Neural cell (in vitro differentiated cells): ENCODE results near the gene FGG.

Experiments used
- MXI1 ChIP-seq: fragments of 450-650 bp; conservative IDR thresholded peaks from 2 replicates; pipeline ENCODE4 v1.6.1; 2014; ENCODE audit warnings: antibody characterized with exemption, mild to moderate bottlenecking; ENCODE audit not compliant: poor library complexity, severe bottlenecking
- POLR2AphosphoS5 ChIP-seq: IDR thresholded peaks from 2 replicates; pipeline ENCODE4 v1.6.1; 2012
- TF ChIP-seq, protein P1 (sequence below): fragments of 450-650 bp; IDR thresholded peaks from 2 replicates; pipeline ENCODE4 v1.5.1; 2014; ENCODE audit warnings: antibody characterized with exemption, mild to moderate bottlenecking, moderate library complexity; ENCODE audit not compliant: poor library complexity, severe bottlenecking
- TF ChIP-seq, protein P2 (sequence below): IDR thresholded peaks from 2 replicates; pipeline ENCODE4 v1.6.1; 2012; ENCODE audit warnings: borderline replicate concordance

DNA sequence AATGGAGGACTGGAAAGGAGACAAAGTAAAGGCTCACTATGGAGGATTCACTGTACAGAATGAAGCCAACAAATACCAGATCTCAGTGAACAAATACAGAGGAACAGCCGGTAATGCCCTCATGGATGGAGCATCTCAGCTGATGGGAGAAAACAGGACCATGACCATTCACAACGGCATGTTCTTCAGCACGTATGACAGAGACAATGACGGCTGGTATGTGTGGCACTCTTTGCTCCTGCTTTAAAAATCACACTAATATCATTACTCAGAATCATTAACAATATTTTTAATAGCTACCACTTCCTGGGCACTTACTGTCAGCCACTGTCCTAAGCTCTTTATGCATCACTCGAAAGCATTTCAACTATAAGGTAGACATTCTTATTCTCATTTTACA lies 42.9 kb downstream of the FGG start:
- TF ChIP-seq, protein P1, sequence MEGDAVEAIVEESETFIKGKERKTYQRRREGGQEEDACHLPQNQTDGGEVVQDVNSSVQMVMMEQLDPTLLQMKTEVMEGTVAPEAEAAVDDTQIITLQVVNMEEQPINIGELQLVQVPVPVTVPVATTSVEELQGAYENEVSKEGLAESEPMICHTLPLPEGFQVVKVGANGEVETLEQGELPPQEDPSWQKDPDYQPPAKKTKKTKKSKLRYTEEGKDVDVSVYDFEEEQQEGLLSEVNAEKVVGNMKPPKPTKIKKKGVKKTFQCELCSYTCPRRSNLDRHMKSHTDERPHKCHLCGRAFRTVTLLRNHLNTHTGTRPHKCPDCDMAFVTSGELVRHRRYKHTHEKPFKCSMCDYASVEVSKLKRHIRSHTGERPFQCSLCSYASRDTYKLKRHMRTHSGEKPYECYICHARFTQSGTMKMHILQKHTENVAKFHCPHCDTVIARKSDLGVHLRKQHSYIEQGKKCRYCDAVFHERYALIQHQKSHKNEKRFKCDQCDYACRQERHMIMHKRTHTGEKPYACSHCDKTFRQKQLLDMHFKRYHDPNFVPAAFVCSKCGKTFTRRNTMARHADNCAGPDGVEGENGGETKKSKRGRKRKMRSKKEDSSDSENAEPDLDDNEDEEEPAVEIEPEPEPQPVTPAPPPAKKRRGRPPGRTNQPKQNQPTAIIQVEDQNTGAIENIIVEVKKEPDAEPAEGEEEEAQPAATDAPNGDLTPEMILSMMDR, result no peak
- TF ChIP-seq POLR2AphosphoS5, result no peak
- TF ChIP-seq, protein P2, sequence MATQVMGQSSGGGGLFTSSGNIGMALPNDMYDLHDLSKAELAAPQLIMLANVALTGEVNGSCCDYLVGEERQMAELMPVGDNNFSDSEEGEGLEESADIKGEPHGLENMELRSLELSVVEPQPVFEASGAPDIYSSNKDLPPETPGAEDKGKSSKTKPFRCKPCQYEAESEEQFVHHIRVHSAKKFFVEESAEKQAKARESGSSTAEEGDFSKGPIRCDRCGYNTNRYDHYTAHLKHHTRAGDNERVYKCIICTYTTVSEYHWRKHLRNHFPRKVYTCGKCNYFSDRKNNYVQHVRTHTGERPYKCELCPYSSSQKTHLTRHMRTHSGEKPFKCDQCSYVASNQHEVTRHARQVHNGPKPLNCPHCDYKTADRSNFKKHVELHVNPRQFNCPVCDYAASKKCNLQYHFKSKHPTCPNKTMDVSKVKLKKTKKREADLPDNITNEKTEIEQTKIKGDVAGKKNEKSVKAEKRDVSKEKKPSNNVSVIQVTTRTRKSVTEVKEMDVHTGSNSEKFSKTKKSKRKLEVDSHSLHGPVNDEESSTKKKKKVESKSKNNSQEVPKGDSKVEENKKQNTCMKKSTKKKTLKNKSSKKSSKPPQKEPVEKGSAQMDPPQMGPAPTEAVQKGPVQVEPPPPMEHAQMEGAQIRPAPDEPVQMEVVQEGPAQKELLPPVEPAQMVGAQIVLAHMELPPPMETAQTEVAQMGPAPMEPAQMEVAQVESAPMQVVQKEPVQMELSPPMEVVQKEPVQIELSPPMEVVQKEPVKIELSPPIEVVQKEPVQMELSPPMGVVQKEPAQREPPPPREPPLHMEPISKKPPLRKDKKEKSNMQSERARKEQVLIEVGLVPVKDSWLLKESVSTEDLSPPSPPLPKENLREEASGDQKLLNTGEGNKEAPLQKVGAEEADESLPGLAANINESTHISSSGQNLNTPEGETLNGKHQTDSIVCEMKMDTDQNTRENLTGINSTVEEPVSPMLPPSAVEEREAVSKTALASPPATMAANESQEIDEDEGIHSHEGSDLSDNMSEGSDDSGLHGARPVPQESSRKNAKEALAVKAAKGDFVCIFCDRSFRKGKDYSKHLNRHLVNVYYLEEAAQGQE, result no peak
- no peak for TF ChIP-seq MXI1
